Endometrium (tissue), 2 donors: ENCODE measurements around the gene FLYWCH1.
"Not testable (repeated sequence)": the region's sequence is repeated elsewhere in the genome, so short reads cannot be mapped to it uniquely, and the experiment has no call there.

Experiments used
- FAIRE-seq: peaks from 2 replicates; lab custom pipeline; 2012; peaks lifted over from hg19 to GRCh38; lab: Jason Lieb, UNC
- donor health status: control.
- donor health status: control.

The FLYWCH1 gene

DNA sequence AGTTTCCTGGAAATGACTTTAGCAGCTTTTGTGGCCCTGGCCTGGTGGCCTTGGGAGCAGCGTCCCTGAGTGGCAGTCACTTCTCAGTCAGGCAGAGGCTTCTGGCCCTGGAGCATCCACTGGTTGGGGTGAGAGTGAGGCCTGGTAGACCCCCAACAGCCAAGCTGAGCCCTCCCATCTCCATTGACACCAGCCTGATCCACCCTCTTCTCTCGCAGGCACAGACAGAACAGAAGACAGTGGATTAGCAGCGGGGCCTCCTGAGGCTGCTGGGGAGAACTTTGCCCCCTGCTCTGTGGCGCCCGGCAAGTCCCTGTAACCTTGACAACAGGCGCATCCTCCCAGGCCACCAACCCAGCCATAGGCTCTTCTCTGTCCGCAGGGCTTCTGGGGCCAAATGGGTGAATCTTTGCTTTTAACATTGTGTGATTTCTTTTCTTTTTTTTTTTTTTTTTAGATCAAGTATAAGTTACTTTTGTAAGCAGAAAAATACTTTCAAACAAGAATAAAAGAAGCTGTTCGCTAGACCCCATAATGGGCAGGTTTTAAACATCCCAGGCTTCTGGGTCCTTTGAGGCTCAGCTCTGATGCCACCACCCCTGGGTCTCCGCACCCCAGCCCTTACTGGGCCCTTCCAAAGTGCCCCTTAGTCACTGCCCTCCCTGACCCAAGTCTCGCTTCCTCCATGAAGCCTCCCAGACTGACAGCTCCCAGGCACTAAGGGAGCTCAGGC lies 12.7 kb upstream of the FLYWCH1 start:
- no peak for FAIRE-seq

DNA sequence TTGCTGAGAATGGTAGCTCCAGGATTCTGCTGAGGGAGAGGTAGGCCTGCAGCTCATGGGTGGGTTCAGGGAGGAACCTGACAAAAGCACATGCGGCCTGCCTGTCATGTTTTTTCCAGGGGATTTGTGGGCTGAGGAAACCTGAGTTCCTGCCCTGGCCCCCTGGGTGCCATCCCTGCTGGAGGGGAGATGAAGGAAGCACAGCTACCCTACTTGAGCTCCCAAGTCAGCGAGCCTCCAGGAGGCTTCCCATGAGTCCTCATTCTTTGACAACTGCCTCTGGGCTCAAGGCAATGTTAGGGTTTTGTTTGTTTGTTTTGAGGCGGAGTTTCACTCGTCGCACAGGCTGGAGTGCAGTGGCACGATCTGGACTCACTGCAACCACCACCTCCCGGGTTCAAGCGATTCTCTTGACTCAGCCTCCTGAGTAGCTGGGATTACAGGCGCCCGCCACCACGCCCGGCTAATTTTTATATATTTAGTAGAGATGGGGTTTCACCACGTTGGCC lies 12.1 kb upstream of the FLYWCH1 start:
- no peak for FAIRE-seq

DNA sequence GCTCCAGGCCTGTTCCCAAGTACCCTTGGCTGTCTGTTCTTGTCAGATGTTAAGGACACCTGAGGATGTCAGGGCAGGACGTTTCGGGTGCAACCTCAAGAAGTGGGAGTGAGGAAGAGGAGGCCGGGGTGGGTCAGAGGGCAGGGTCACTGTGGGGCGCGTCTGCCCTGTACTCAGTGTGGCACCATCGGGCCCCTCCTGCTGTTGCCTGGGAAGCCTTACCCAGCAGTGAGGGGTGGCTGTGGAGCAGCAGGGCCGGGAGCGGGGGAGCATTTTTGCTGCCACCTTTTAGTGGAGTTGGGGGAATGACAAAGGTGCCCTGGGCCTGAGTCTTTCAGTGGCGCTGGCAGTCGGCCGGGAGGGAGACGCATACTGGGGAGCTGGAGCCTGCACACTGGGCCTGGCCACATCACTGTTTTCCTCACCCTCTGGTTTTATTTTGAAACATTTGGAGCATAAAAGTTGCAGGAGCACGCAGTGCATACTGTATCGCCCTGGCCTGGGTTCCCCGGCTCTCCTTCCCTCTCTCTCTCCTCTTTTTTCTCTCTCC lies 11.1 kb upstream of the FLYWCH1 start:
- FAIRE-seq, result no peak

DNA sequence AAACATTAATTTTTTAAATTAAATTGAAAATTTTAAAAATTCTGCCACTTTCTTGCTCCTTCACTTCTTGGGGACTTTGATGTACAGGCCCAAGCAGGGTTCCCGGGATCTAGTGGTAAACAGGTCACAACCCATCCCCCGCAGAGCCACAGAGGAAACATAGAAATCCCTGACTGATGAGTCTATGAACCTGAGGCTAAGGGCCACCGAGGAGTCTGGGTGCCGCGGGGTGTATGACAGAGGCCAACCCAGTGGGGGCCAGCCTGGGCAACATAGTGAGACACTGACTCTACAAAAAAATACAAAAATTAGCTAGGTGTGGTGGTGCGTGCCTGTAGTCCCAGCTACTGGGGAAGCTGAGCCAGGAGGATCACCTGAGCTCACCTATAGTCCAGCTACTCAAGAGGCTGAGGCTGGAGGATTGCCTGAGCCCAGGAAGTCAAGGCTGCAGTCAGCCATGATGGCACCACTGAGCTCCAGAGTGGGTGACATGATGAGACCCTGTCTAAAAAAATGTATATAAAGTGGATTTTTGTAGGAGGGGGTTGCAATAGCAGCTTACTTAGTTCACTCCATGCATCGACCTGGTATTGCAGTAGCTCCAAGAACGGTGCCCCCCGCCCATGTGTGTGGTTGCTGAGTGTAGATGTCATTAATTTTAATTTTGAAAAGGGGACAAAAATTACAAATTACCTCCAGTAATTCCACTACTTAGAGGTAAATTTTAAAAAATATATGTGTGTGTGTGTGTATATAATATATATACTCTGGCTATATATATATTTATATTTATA lies 9.2 kb upstream of the FLYWCH1 start:
- FAIRE-seq, result peak; percentile 15

DNA sequence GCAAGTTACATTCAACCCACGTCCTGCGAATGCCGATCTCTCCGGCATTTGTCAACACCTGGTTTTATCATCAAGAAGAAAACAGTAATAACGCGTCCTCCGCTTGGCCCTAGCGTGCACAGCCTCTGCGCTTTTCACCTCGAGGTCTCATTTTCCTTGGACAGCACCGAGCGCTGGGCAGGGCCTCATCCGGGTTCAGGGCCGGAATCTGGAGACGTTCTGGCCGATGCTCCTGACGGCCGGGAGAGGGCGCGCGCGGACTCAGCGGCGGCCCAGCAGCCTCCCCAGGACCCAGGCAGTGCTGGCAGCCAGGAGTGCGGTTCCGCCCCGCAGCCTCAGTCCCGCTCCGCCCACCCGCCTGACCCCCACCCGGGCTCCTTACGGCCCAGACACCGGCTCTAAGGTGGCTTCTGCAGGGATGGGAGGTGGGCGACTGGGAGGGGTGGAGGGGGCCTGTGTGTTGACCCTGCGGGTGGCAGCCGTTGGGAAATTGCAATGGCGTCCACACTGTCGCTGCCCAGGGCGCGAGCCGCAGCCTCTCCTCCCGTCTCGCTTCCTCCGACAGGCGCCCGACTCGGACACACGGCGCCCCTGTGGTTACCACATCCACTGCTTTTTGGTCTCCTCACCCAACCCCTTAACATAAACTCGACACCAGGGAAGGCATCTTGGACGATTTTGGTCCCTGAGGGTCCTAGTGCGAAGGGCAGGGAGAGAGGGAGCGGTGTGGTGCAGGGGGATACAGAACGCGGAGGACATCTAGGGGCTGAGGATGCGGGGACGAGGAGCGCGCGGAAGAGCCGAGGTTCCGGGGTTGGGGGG lies 7.4 kb upstream of the FLYWCH1 start:
- FAIRE-seq, result no peak

DNA sequence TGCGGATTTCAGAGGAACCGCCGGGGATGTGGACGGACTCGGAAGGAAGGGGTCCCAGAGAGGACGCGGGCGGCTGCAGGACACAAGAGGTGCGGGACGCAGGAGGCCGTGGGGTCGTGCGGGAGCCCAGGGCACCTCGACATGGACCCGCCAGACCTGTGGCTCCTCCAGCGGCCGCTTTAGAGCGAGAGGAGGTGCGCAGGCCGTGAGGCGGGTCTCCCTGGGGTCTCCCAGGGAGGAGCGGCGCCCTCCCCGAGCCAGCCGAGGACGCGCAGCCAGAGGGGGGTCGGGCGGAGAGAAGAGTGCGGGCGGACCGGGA lies 6.8 kb upstream of the FLYWCH1 start:
- no peak for FAIRE-seq

DNA sequence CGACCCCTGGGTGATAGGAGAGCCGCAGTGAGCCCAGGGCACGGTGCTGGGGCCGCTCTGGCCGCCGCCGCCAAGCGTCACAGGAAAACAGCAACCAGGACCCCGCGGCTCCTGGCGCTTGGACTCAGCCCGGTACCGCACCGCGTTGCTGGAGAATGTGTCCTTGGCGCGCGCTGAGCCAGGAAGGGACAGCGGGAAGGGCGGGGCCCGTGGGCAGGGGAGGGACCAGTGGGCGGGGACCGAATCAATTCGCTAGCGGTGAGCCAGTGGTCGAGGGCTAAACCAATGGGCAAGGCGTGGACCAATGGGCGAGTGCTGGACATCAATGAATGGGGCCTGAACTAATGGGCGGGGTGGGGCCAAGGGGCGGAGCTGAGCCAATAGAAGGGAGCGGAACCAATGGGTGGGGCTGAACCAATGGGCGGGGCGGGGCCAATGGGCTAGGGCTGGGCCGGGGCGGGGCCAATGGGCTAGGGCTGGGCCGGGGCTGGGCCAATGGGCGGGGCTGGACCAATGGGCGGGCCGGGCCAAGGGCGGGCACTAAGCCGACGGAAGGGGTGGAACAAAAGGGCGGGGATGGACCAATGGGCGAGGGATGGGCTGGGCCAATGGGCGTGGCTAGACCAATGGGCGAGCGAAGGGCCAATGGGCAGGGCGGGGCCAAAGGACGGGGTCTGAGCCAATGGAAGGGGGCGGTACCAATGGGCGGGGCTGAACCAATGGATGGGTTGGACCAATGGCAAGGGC lies 6.3 kb upstream of the FLYWCH1 start:
- FAIRE-seq, result no peak

DNA sequence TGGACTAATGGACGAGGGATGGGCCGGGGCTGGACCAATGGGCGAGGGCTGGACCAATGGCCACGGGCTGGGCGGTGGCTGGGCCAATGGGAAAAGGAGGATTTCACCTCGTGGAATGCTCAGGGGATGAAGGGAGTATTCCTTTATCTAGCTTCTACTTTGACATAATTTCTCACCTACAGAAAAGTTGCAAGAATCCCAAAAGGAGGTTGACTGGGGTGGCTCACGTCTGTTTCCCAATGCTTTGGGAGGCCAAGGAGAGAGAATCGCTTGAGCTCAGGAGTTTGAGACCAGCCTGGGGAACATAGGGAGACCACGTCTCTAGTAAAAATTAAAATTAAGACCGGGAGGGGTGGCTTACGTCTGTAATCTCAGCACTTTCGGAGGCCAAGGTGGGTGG lies 5.7 kb upstream of the FLYWCH1 start:
- peak; percentile 33 for FAIRE-seq

DNA sequence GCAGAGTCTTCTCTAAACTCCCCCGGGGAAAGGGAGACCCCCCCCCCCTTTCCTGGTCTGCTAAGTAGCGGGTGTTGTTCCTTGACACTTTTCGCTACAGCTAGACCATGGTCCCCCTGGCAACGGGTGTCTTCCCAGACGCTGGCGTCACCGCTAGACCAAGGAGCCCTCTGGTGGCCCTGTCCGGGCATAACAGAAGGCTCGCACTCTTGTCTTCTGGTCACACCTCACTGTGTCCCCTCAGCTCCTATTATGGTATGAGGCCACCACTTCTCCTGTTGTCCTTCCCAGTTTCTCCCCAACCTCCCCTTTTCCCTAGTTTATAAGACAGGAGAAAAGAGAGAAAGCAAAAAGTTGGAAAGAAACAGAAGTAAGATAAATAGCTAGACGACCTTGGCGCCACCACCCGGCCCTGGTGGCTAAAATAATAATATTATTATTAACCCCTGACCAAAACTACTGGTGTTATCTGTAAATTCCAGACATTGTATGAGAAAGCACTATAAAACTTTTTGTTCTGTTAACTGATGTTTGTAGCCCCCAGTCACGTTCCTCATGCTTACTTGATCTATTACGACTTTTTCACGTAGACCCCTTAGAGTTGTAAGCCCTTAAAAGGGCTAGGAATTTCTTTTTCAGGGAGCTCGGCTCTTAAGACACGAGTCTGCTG lies 4.5 kb upstream of the FLYWCH1 start:
- not testable (repeated sequence) for FAIRE-seq

DNA sequence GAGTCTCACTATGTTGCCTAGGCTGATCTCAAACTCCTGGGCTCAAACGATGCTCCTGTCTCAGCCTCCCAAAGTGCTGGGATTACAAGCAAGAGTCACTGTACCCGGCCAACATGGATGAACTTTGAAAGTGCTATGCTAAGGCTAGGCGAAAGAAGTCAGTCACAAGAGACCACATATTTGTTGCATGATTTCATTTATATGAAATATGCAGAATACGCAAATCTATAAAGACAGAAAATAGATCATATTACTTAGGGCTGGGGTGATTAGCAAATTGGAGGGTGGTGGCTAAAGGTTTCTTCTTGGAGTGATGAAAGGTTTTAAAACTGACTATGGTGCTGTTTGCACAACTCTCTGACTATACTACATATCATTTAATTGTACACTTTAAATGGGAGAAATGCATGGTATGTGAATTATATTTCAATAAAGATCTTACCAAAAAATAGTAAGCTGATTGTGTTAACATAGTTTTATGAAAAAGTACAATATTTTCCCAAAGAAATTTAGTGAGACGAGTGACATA lies 1.2 kb upstream of the FLYWCH1 start:
- FAIRE-seq, result no peak

DNA sequence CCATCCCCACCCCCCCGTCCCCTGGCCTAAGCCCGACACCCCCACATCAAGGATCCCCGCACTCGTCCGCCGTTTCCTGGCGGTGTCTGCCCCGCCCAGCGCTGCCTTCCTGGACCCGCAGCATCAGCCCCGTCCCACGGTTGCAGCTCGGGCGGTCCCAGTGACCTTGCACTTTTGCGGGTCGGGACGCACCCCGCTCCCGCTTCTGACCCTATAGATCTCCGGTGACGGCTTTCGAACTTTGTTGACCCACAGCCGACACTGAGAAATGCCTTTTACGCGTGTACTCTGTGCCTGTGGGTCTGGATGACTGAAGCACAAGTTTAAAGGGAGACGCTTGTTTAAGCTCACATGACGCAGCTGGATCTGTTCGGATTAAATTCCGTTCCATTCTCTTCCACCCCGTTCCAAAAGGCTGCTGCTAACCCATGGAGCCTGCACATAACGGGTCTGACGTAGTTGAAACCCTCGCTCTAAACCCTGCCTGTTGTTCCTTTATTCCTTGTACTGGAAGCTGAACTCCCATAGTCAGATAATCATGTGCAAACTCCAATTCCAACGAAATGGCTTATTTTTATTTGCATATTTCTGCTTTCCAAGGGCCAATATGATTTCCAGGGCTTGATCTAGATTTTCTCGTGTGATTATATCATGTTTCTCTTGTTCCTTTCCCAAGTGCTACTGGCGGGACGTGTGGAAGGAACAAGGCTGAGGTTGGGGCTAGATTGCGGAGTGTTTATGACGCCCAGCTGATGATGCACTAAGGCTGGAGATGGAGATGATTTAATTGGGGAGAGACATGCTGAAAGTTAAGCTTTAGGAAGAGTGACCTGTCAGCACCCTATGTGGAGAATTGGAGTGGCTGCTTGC lies 834 bp downstream of the FLYWCH1 start:
- FAIRE-seq, result no peak

DNA sequence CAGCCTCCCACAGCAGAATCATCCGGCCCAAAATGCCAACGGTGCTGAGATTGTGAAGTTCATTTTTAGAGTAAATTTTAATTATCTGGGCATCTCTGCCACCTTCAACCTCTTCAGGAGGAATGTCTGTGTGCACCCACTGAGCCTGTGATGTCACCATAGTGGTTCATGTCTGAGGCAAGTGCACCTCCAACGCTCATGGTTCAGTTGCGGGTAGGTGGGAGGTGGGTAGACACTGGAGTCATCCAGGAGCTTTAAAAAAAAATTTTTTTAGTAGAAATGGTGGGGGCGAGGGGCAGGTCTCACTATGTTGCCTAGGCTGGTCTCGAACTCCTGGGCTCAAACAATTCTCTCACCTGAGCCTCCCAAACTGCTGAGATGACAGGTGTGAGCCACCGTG lies 1.9 kb downstream of the FLYWCH1 start:
- FAIRE-seq, result no peak

DNA sequence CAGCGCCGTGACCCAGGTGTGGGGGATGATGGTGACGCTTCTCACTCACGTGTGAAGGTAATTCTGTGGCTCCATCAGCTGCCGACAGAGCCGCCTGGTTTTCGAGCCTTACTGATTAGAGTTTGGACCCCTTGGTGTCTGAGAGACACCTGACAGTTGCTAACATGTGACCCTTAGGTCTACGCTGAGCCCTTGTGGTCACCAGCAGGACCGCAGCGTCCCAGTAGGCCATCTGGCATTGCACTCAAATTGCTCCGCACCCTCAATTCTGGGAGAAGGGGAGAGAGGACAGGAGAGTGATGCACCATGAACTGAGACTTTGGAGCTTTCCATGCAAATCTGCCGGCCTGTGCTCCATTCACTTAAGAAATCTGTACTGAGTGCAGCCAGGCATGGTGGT lies 2.5 kb downstream of the FLYWCH1 start:
- FAIRE-seq, result no peak

DNA sequence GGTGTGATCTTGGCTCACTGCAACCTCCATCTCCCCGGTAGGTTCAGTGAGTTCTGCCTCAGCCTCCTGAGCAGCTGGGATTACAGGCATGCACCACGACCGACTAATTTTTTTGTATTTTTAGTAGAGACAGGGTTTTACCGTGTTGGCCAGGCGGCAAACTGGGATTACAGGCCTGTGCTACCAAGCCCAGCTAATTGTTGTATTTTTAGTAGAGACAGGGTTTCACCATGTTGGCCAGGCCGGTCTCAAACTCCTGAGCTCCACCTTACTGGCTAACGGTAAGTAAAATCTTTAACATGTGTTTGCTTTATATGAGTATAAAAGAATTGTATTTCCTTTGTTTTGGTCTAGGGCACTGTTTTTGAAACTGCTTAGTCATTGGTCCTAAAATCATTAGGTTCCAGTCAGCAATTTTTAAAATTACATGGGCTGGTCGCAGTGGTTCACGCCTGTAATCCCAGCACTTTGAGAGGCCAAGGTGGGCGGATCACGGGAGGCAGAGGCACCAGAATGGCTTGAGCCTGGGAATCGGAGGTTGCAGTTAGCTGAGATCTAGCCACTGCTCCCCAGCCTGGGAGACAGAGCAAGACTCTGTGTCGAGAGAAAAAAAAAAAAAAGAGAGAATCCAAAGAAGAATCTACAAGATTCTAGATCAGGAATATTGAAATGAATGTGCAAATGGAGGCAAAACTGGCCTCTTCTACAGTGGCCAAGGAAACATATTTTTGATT lies 3.6 kb downstream of the FLYWCH1 start:
- no peak for FAIRE-seq

DNA sequence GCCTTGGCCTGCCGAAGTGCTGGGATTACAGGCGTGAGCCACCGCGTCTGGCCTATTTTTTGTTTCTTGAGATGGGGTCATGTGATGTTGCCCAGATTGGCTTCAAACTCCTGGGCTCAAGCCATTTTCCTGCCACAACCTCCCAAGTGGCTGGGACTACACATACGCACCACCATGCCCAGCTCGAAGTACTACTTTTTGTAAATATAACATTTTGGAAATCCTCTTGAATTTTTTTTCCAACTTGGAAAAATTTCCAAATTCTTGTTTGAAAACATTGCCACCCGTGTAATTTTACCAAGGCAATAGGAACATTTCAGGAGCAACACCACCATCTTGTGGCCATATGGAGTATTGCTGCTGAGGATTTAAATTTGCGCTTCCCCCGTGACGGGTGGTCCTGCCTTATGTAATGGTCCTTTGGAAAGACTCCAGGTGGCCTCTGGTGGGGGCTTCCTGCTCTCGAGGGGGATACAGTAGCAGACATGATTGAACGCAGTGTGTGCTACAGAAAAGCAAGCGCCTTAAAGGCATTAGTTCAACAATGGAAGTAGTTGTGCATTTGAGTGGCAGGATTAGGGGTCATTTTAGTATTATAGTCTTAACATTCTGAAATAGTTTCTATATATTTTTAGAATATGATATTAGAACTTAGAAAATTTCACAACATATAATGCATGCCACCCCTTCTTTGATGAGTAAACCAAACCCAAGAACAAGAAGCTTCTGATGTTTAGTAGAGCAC lies 8.0 kb downstream of the FLYWCH1 start:
- FAIRE-seq, result no peak

DNA sequence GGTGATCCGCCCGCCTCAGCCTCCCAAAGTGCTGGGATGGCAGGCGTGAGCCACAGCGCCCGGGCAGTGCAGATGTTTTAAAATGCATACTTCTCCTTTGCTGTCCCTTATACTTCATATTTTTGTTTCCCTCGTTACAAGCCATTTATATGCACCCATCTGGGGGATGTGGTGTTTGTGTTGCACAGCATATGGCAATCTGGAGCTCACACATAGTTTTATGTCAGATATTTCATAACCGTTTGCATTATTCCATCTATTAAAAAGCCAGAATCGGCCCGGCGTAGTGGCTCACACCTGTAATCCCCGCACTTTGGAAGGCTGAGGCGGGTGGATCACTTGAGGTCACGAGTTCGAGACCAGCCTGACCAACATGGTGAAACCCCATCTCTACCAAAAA lies 11.8 kb downstream of the FLYWCH1 start:
- no peak for FAIRE-seq

DNA sequence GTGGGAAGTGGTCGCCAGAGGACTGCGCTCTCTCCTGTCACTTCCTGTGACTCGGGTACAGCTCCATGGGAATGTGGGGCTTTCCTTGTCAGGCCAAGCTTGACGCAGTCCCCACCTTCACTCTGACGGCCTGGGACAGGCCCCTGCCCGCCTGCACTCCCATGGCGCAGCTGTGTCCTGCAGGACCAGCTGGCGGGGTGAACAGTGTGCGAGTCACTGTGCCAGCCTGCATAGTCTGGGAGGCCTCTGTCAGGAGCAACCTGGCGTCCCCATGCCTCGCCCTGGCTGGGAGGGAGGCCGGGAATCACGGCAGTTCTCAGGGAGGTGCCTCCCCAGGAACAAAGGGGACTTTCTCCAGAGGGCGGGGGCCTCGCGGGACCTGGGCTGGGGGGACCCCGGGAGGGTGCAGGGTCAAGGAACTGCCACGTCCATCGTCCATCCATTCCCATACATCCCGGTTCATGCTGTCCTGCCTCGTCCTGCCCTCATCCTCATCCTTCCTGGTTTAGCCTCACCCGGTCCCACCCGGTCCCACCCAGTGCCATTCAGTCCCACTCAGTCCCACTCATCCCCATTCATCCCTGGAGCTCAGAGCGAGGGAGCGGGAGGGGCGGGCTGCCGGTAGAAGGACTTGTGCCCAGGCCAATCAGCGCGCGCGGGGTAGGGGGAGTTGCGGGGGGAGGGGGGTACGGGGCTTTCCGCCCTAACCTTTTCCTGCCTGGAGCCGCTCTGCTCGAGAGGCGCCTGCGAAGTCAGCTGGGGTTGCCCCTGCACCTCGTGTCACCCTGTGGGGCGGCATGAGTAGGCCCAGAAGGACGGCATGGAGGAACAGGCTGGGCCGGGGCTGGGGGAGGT lies 13.4 kb downstream of the FLYWCH1 start:
- FAIRE-seq, result no peak
